Activated T-cell treated with anti-CD3 and anti-CD28 coated beads, Interleukin-2, amount 50 U/mL, for 4 hours (primary cell): ENCODE data around the gene MYH6. TPM values are rescaled to one million over a fixed set of nuclear protein-coding genes. Genes with fewer than 3 reads are reported as not detected.

Source experiments
- ATAC-seq, 2 donors: fragments of 200-7000 bp; cut with Tn5 transposase; one replicate each; pipeline ENCODE4 v1.10.0; 2021
- DNase-seq: peaks from one replicate; pipeline ENCODE4 v3.0.0-alpha.2; 2020
- H3K27me3 Mint-ChIP-seq: one replicate; pipeline ENCODE4 v1.8.0; 2021; ENCODE audit warnings: low read depth, mixed read lengths
- H3K36me3 Mint-ChIP-seq: one replicate; pipeline ENCODE4 v1.8.0; 2022; ENCODE audit warnings: mixed read lengths; ENCODE audit not compliant: insufficient read depth
- H3K4me1 Mint-ChIP-seq: one replicate; pipeline ENCODE4 v1.8.0; 2021; ENCODE audit warnings: low read depth, mixed read lengths
- H3K4me3 Mint-ChIP-seq: one replicate; pipeline ENCODE4 v1.8.0; 2021; ENCODE audit warnings: mild to moderate bottlenecking, moderate library complexity, mixed read lengths
- H3K9me3 Mint-ChIP-seq: one replicate; pipeline ENCODE4 v1.8.0; 2021; ENCODE audit warnings: mixed read lengths
- total RNA-seq, 3 donors: library from RNA; stranded (reverse); gene quantifications; one replicate each; pipeline ENCODE4 v1.2.1, GENCODE V29; 2021

Gene MYH6
- total RNA-seq, 3 donors from 2014 or later = not detected

GRCh38 chr14:23359722-23360447 is 48.2 kb downstream of the MYH6 start:
- no peak for DNase-seq
- no peak for ATAC-seq
- Mint-ChIP-seq H3K36me3 (no peaks in the 10 kb centered on the region), H3K4me3 (no peak overlapping the region), H3K27me3 (peaks cover 31% of the 10 kb centered on the region), H3K9me3 (no peaks in the 10 kb centered on the region), H3K4me1 (no peaks in the 10 kb centered on the region)

DNA sequence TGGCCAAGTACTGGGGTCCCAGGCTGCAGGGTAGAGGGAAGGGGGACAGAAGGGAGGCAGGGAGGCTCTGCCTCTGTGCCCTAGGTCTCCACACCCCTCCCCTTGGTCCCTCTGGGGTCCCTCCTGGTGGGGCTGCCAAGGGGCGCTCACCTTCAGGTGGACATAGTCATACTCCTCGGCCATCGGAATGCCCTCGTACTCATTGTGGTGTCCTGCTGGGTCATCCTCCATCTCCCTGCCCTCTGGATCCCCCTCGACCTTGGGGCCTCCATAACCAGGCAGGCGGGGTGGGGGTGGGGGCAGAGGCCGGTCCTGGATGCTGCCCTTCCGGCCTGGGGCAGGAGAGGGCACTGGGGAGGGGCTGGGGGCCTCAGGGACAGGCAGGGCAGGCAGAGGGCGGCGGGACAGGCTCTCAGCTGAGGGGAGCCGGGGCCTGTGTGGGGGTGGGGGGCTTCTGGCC is 48.9 kb downstream of the MYH6 start:
- no peaks in the 10 kb centered on the region for H3K36me3 Mint-ChIP-seq
- no peaks in the 10 kb centered on the region for H3K4me1 Mint-ChIP-seq
- H3K4me3 Mint-ChIP-seq = no peak overlapping the region
- H3K9me3 Mint-ChIP-seq = no peaks in the 10 kb centered on the region
- no peak for DNase-seq
- no peak for ATAC-seq
- H3K27me3 Mint-ChIP-seq = peaks cover 30% of the 10 kb centered on the region

- Mint-ChIP-seq H3K4me3 (no peak overlapping the region), H3K36me3 (no peaks in the 10 kb centered on the region), H3K9me3 (no peaks in the 10 kb centered on the region), H3K4me1 (no peaks in the 10 kb centered on the region), H3K27me3 (peaks cover 32% of the 10 kb centered on the region)
- ATAC-seq (no peak), DNase-seq (no peak)
Measured at GRCh38 chr14:23358553-23359166, 49.4 kb downstream of the MYH6 start.

- Mint-ChIP-seq H3K27me3 (peaks cover 35% of the 10 kb centered on the region), H3K4me3 (no peak overlapping the region), H3K9me3 (no peaks in the 10 kb centered on the region), H3K36me3 (no peaks in the 10 kb centered on the region), H3K4me1 (peaks cover 2% of the 10 kb centered on the region)
- DNase-seq (no peak), ATAC-seq (no peak)
Measured at GRCh38 chr14:23358042-23358441, 50.0 kb downstream of the MYH6 start.

DNA sequence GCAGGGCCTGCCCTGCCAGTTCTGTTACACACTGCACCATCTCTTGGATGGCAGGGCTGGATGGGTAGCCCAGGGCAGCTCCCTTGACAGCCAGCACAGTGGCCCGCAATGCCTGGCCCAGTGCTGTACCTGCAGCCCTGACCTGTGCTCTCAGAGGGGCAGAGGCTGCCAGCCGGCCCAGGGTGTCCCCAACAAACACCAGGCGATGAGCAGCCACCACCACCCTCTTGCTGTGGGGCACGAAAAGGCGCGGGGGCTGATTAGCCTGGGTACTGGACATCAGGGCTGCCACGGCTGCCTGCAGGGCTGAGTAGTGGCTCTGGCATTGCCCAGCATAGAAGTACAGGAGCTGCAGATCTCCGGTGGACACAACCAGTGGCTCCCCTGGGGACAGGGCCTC is 50.8 kb downstream of the MYH6 start:
- DNase-seq (no peak), ATAC-seq (no peak)
- Mint-ChIP-seq H3K4me1 (peaks cover 6% of the 10 kb centered on the region), H3K4me3 (no peak overlapping the region), H3K27me3 (peaks cover 37% of the 10 kb centered on the region), H3K9me3 (no peaks in the 10 kb centered on the region), H3K36me3 (no peaks in the 10 kb centered on the region)

GRCh38 chr14:23356662-23357061 is 51.4 kb downstream of the MYH6 start:
- Mint-ChIP-seq H3K9me3 (no peaks in the 10 kb centered on the region), H3K4me3 (no peak overlapping the region), H3K27me3 (peaks cover 37% of the 10 kb centered on the region), H3K36me3 (no peaks in the 10 kb centered on the region), H3K4me1 (peaks cover 6% of the 10 kb centered on the region)
- ATAC-seq = no peak
- DNase-seq = no peak

DNA sequence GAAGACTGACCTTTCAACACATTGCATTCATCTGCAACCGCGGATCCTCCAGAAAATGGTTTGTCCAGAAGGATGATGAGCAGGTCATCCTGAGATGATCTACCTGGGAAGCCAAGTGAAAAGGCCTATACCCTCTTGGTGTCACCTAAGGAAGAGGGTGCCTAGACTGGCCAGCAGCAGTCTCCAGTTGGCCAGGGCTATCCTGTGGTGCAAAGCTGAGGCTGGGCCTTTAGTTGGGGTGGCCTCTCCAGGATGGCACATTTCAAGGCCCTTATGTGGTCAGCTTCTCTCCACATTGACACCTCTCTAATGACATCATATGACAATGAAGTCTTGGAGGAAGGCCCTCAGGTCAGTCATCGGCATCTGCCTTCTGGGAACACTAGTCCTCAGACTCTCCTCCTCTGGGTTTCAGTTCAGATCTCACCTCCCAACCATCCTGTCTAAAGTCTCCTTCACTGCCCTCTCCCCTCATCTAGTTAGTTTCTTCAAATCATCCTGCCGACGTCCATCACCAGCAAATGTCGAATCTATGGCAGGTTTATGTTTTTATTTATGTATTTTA is 52.1 kb downstream of the MYH6 start:
- Mint-ChIP-seq H3K4me3 (no peak overlapping the region), H3K27me3 (peaks cover 44% of the 10 kb centered on the region), H3K36me3 (no peaks in the 10 kb centered on the region), H3K9me3 (no peaks in the 10 kb centered on the region), H3K4me1 (peaks cover 6% of the 10 kb centered on the region)
- DNase-seq (no peak), ATAC-seq (no peak)

DNA sequence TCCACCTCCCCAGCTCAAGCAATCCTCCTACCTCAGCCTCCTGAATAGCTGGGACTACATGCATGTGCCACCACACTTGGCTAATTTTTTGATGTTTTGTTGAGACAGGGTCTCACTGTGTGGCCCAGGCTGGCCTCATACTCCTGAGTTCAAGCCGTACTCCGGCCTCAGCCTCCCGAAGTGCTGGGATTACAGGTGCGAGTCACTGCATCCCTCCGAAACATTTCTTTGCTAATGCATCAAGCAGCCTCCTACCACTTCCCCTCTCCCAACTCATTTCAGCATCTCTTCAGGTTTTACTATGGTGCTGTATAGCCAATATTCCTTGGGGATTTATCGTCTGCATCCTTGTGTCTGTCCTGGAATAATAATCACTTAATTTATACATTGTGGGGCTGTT is 53.1 kb downstream of the MYH6 start:
- Mint-ChIP-seq H3K9me3 (no peaks in the 10 kb centered on the region), H3K4me3 (no peak overlapping the region), H3K27me3 (peaks cover 49% of the 10 kb centered on the region), H3K36me3 (no peaks in the 10 kb centered on the region), H3K4me1 (peaks cover 6% of the 10 kb centered on the region)
- DNase-seq (no peak), ATAC-seq (no peak)

- no peak for ATAC-seq
- H3K4me3 Mint-ChIP-seq = peak overlapping the region; percentile 73
- no peaks in the 10 kb centered on the region for H3K9me3 Mint-ChIP-seq
- H3K36me3 Mint-ChIP-seq = no peaks in the 10 kb centered on the region
- DNase-seq = no peak
- peaks cover 48% of the 10 kb centered on the region for H3K27me3 Mint-ChIP-seq
- peaks cover 6% of the 10 kb centered on the region for H3K4me1 Mint-ChIP-seq
Measured at GRCh38 chr14:23353433-23353780, 54.7 kb downstream of the MYH6 start.

DNA sequence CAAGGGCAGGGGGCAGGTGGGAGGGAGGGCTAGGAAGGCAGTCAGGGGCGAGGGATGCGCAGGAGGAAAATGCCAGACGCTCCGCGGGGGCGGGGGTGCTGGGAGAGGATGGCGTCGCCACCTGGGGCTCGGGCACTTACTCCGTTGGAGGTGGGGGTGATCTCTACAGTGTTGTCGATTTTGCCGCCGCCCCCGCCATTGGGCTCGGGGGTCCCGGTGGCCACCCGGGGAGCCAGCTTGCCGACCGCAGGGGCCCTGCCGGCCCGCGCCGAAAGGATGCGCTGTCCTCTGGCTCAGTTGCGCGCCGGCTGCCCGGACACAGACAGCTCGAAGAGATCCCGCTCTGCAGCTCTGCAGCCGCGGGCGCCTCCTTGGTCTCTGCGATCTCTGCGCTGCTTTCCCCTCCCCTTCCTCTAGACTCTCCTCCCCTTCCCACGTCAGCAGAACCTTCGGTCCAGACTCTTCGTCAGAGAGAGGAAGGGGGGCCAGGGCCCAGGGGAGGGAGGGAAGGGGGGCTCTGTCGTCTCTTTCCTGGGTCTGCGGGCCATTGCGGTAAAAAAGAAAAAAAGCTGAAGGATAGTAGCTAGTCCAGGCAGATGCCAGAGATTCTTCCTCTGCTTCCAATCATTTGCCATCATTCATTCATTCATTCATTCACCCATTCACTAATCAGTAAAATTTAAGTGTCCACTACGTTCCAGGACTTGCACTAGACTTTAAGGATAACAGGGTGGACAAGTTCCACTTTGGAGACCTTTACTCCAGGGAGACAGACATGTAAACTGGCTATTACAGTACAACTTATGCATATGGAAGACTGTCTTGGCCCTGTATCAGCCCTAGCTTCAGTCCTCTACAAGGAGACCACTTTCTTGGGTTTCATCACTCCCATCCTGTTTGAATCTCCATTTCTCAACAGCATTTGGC is 55.3 kb downstream of the MYH6 start, which contains the start of gene SLC22A17:
Gene SLC22A17, minus strand, starts transcription at position 382 of the 927 bp plus-strand sequence.
- Mint-ChIP-seq H3K4me3 (peak within 1 kb of the TSS; percentile 73), H3K9me3 (no peaks in the 10 kb centered on the region), H3K4me1 (peaks cover 6% of the 10 kb centered on the region), H3K27me3 (peaks cover 48% of the 10 kb centered on the region), H3K36me3 (no peaks in the 10 kb centered on the region)
- DNase-seq (peak; percentile 47), ATAC-seq (peak; percentile 87 to 90)

DNA sequence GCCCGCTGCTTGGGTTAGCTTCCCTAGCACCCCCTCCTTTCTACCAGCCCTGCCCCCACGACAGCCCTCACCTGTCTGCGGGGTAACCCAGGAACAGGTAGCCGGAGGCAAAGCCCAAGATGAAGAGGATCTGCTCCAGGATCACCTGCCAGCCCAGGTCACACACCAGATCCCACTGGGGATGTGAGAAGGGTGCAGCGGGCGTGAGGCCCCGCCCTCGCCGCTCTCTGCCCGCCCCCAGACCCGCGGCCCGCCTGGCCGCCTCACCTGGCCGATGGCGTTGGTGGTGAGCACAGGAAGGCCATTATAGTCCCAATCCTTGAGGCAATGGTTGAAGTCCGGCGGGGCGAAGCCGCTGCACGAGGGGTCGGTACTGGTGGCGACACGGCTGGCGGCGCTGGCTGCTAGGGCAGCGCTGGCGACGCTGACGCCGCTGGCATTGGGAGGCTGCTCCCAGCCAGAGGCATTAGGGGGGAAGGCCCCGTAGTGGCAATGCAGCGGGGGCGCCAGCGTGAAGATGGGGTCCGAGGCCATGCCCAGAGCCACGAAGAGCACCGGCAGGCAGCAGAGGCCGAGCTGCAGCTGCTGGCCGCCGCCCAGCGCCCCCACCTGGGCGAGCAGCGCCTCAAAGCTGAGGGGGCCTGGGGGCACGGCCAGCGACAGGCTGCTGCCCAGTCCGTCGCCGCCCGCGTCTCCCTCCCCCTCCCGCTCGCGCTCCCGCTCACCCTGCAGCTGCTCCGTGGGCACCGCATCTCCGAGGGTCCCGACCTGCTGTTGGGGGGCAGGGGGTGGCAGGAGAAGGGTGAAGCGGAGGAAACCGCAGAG is 56.2 kb downstream of the MYH6 start:
- DNase-seq = no peak
- H3K27me3 Mint-ChIP-seq = peaks cover 48% of the 10 kb centered on the region
- peaks cover 6% of the 10 kb centered on the region for H3K4me1 Mint-ChIP-seq
- no peaks in the 10 kb centered on the region for H3K9me3 Mint-ChIP-seq
- peak overlapping the region; percentile 73 for H3K4me3 Mint-ChIP-seq
- ATAC-seq = peak; percentile 38 to 45
- no peaks in the 10 kb centered on the region for H3K36me3 Mint-ChIP-seq

- H3K4me3 Mint-ChIP-seq = no peak overlapping the region
- ATAC-seq = no peak
- no peak for DNase-seq
Measured at GRCh38 chr14:23349156-23349845, 58.8 kb downstream of the MYH6 start.

GRCh38 chr14:23348297-23348655 is 59.8 kb downstream of the MYH6 start:
- Mint-ChIP-seq H3K4me1 (peaks cover 6% of the 10 kb centered on the region), H3K27me3 (peaks cover 21% of the 10 kb centered on the region), H3K4me3 (no peak overlapping the region), H3K9me3 (no peaks in the 10 kb centered on the region), H3K36me3 (no peaks in the 10 kb centered on the region)
- no peak for ATAC-seq
- DNase-seq = no peak

More at GRCh38 chr14:23349156-23349845, 58.8 kb downstream of the MYH6 start:
- H3K9me3 Mint-ChIP-seq = no peaks in the 10 kb centered on the region
- no peaks in the 10 kb centered on the region for H3K36me3 Mint-ChIP-seq
- H3K27me3 Mint-ChIP-seq = peaks cover 29% of the 10 kb centered on the region
- H3K4me1 Mint-ChIP-seq = peaks cover 6% of the 10 kb centered on the region
